Measurements from ENCODE around the gene FAM227B.
"Not testable (repeated sequence)": the region's sequence is repeated elsewhere in the genome, so short reads cannot be mapped to it uniquely, and the experiment has no call there.

FAM227B gene

GRCh38 chr15:49620658-49621368, at the start of gene FAM227B, which contains the start of gene DTWD1:
Gene FAM227B (minus strand): TSS chr15:49620818. CDS start chr15:49615171, 5,647 bp downstream.
Gene DTWD1 (plus strand): TSS chr15:49621048. CDS start chr15:49625168, 4,120 bp downstream.
- DNase-seq (ENCODE audit: low read depth in 2 of 2, low spot score in 1 of 2): peak; percentile 85 to 86

GRCh38 chr15:49669288-49669687, 48.7 kb upstream of the FAM227B start:
- DNase-seq (ENCODE audit: low read depth in 2 of 2, low spot score in 1 of 2): no peak

GRCh38 chr15:49666486-49666885, 45.9 kb upstream of the FAM227B start:
- DNase-seq (ENCODE audit: low read depth in 2 of 2, low spot score in 1 of 2): not testable (repeated sequence)

GRCh38 chr15:49664716-49665115, 44.1 kb upstream of the FAM227B start:
- DNase-seq (ENCODE audit: low read depth in 2 of 2, low spot score in 1 of 2): no peak

GRCh38 chr15:49656734-49657133, 36.1 kb upstream of the FAM227B start:
- no peak for DNase-seq (ENCODE audit: low read depth in 2 of 2, low spot score in 1 of 2)

- no peak for DNase-seq (ENCODE audit: low read depth in 2 of 2, low spot score in 1 of 2)
Measured at GRCh38 chr15:49652922-49653321, 32.3 kb upstream of the FAM227B start.

GRCh38 chr15:49650676-49651075, 30.1 kb upstream of the FAM227B start:
- DNase-seq (ENCODE audit: low read depth in 2 of 2, low spot score in 1 of 2): no peak

GRCh38 chr15:49649987-49650386, 29.4 kb upstream of the FAM227B start:
- DNase-seq (ENCODE audit: low read depth in 2 of 2, low spot score in 1 of 2): no peak

GRCh38 chr15:49646891-49647290, 26.3 kb upstream of the FAM227B start:
- no peak for DNase-seq (ENCODE audit: low read depth in 2 of 2, low spot score in 1 of 2)

- DNase-seq (ENCODE audit: low read depth in 2 of 2, low spot score in 1 of 2): no peak
Measured at GRCh38 chr15:49645941-49646340, 25.3 kb upstream of the FAM227B start.

- no peak for DNase-seq (ENCODE audit: low read depth in 2 of 2, low spot score in 1 of 2)
Measured at GRCh38 chr15:49645277-49645676, 24.7 kb upstream of the FAM227B start.

GRCh38 chr15:49644364-49644794, 23.8 kb upstream of the FAM227B start:
- no peak for DNase-seq (ENCODE audit: low read depth in 2 of 2, low spot score in 1 of 2)

- DNase-seq (ENCODE audit: low read depth in 2 of 2, low spot score in 1 of 2): no peak
Measured at GRCh38 chr15:49637857-49638256, 17.2 kb upstream of the FAM227B start.

- DNase-seq (ENCODE audit: low read depth in 2 of 2, low spot score in 1 of 2): no peak
Measured at GRCh38 chr15:49628379-49628778, 7.8 kb upstream of the FAM227B start.

GRCh38 chr15:49627407-49627877, 6.8 kb upstream of the FAM227B start:
- no peak for DNase-seq (ENCODE audit: low read depth in 2 of 2, low spot score in 1 of 2)

- no peak for DNase-seq (ENCODE audit: low read depth in 2 of 2, low spot score in 1 of 2)
Measured at GRCh38 chr15:49625460-49626036, 4.9 kb upstream of the FAM227B start.

- DNase-seq (ENCODE audit: low read depth in 2 of 2, low spot score in 1 of 2): no peak
Measured at GRCh38 chr15:49624056-49624455, 3.4 kb upstream of the FAM227B start.

GRCh38 chr15:49622561-49622960, 1.9 kb upstream of the FAM227B start:
- no peak for DNase-seq (ENCODE audit: low read depth in 2 of 2, low spot score in 1 of 2)

- no peak for DNase-seq (ENCODE audit: low read depth in 2 of 2, low spot score in 1 of 2)
Measured at GRCh38 chr15:49621887-49622286, 1.3 kb upstream of the FAM227B start.

GRCh38 chr15:49621401-49621811, 788 bp upstream of the FAM227B start:
- DNase-seq (ENCODE audit: low read depth in 2 of 2, low spot score in 1 of 2): no peak

GRCh38 chr15:49620199-49620598, 419 bp downstream of the FAM227B start:
- no peak for DNase-seq (ENCODE audit: low read depth in 2 of 2, low spot score in 1 of 2)

- DNase-seq (ENCODE audit: low read depth in 2 of 2, low spot score in 1 of 2): no peak
Measured at GRCh38 chr15:49619226-49619625, 1.4 kb downstream of the FAM227B start.

GRCh38 chr15:49612240-49612639, 8.4 kb downstream of the FAM227B start:
- DNase-seq (ENCODE audit: low read depth in 2 of 2, low spot score in 1 of 2): not testable (repeated sequence)
